T-helper 1 cell treated with Interleukin-12 subunit alpha and Interleukin-12 subunit beta and Interleukin-4 antibody, amounts not matched to agents 30 ng/mL and 1 ng/mL, for 36 hours (primary cell): ENCODE results near the gene PNKD. TPM values are rescaled to one million over a fixed set of nuclear protein-coding genes. Genes with fewer than 3 reads are reported as not detected.

Experiments used
- intact Hi-C: fragments of 100-400 bp; cut with micrococcal nuclease; formaldehyde crosslinking; loops from one replicate; pipeline ENCODE4 v1.15.1; 2024
- total RNA-seq: library from RNA; stranded (reverse); gene quantifications from 2 replicates; pipeline ENCODE4 v1.2.3, GENCODE V29; 2022

PNKD gene
- total RNA-seq, 1 donor from 2014 or later = 26.9 TPM

GRCh38 chr2:218256612-218257350 is 13.5 kb upstream of the PNKD start:
- intact Hi-C loops = loop anchor here (1.0 kb wide), 5 partner anchors 14 to 87 kb away; partner anchors contain the start of genes AAMP and PNKD

GRCh38 chr2:218257390-218257981 is 12.8 kb upstream of the PNKD start:
- intact Hi-C loops = loop anchor here (1.0 kb wide), 5 partner anchors 13 to 88 kb away; partner anchors contain the start of genes AAMP and PNKD

DNA sequence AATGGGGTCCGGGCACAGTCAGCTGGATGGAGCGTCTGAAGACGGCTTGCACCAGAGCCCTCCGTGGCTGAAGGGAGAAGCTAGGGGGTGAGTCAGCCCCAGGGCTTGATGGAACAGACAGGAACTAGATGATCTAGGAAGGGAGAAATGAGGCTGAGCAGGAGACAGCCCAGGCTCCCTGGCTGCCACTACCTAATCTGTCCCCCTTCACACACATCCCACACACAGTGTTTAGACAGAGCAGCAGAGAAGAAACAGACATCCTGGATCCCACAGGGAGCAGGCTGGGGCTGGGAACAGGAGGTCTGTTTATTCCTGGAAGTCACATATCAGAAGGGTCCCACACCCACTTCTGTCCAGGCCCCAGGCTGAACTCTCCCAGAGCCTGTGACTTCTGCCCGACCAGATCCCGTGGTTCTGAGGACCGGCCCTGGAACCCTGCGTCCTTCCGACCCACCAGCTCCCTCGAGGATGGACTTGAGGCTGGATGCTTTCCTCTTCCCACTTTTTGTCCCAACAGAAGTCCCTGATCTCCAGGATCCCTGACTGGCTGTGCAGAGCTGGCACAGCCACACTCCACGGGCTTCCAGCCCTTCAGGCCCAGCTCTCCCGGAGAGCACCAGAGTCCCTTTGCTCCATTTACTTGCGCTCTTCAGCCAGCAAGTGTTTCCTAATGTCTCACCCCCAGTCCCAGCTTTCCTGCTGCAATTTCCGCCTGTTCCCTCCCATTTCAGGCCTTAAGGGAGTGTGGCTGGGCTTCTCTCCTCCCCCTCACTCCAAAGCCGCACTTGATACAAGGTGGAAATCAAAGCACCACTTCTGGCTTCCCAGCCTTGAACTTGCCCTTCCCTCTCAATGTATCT is 11.0 kb upstream of the PNKD start:
- intact Hi-C loops = no loop called here

GRCh38 chr2:218260166-218260565 is 10.2 kb upstream of the PNKD start:
- intact Hi-C loops = no loop called here

DNA sequence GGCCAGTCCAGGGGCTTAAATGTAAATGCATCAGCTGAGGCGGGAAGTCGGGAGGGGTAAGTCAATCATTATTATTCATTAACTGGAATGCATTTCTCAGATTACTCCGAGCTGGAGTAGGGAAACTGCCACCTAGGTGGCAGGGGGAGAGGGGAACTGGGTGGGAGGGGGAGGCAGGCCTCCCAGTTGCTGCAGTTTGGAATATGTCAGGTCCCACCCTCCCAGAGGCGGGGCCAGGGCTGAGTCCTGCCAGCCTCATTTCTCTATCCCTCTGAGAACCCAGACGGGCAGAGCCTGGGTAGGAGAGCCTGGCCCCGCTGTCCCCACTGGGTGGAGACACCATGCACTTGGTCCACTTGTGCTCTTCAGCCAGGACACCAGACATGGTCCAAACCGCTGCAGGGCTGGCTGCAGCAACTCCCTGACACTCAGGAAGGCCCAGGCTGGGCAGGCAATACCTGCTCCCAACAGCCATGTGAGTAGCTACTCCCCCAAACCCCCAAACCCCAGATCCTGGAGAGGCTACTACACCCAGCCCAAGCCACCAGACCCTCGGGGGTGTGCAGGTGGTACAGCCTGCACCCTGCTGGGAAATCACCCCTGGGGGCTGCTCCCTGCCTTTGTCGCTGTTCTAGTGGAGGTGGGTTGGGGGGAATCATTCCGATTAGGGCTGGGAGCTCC is 9.4 kb upstream of the PNKD start, which contains the start of gene GPBAR1:
Gene GPBAR1, plus strand, starts transcription at position 274 of the 681 bp plus-strand sequence. CDS start 1,710 bp downstream, outside the sequence.
- intact Hi-C loops = no loop called here

DNA sequence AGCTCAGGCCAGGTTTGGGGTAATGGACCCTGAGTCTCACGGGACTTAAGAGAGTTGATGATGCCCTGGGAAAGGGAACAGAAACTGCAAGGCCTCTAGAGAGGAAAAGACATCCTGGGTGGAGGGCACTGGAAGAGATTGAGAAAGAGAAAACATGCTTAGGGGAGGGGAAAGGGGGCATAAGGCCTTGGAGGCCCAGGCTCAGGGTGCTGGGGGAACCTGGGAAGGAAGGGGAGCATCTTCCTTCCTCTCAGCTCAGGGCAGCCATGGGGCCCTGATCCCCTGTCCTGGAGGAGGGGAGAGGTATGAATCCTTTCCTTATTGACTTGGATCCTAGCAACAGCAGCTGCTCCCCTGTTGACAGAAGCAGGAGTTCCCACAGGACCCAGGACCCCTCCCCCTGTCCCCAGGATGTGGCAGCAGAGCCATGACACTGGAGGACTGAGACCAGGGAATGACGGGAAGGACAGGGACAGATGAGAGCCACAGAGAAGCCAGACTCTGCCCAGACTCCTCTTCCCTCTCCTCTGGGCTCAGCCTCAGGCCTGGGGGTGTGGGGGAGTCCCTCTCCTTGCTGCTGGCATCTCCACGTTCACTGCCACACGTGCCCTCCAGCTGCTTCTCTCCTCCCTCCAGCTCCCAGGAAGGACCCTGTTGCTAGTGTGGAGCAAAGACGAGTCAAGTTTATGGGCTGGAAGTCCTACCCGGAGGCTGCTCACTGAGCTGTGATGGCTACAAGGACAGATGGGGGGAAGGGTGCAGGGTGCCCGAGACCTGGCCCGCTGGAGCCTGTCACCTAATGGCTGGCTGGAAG is 8.7 kb upstream of the PNKD start:
- intact Hi-C loops = no loop called here

DNA sequence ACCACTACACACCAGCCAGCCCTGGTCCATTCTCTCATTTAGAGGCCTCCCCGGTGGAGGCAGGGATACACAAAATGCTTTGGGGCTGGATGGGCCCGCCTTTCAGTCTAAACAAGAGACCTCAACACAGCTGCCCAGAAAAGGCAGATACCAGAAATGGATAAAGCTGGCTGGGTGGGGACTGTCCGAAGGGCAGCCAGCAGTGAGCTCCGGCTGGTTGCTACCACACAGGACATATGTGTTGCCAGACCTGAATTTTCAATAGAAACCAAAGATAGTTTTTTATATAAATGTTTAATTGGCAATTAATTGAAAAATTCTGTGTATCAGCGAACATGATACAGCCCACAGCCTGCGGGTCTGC is 8.1 kb upstream of the PNKD start:
- intact Hi-C loops = no loop called here

DNA sequence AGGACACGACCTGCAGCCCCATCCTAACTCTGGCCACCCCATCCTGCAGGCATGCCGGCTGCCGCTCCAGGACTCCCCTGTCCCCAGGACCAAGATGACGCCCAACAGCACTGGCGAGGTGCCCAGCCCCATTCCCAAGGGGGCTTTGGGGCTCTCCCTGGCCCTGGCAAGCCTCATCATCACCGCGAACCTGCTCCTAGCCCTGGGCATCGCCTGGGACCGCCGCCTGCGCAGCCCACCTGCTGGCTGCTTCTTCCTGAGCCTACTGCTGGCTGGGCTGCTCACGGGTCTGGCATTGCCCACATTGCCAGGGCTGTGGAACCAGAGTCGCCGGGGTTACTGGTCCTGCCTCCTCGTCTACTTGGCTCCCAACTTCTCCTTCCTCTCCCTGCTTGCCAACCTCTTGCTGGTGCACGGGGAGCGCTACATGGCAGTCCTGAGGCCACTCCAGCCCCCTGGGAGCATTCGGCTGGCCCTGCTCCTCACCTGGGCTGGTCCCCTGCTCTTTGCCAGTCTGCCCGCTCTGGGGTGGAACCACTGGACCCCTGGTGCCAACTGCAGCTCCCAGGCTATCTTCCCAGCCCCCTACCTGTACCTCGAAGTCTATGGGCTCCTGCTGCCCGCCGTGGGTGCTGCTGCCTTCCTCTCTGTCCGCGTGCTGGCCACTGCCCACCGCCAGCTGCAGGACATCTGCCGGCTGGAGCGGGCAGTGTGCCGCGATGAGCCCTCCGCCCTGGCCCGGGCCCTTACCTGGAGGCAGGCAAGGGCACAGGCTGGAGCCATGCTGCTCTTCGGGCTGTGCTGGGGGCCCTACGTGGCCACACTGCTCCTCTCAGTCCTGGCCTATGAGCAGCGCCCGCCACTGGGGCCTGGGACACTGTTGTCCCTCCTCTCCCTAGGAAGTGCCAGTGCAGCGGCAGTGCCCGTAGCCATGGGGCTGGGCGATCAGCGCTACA is 7.4 kb upstream of the PNKD start:
- intact Hi-C loops = no loop called here

GRCh38 chr2:218263817-218264641 is 6.3 kb upstream of the PNKD start:
- intact Hi-C loops = no loop called here

GRCh38 chr2:218264773-218265561 is 5.4 kb upstream of the PNKD start:
- intact Hi-C loops = no loop called here

DNA sequence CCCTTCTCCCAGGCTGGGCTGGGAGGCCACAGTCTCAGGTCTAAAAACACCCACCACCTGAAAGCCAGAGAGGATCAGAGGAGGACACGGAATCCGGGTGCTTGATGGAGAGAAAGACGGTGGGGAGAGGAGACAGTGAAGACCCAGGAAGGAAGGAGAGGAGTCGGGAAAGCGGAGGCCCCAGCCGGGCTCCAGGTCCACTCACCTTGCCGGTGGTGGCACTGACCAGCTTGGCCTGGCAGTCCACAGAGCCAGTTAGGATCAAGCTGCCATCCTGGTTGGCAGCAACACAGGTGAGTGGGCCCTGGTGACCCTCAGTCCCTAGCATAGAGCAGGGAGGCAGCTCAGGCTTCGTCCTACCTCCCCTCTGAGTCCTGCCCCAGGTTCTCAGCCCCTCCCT is 4.7 kb upstream of the PNKD start:
- intact Hi-C loops = no loop called here

GRCh38 chr2:218266316-218266979 is 3.9 kb upstream of the PNKD start:
- intact Hi-C loops = no loop called here

- intact Hi-C loops = no loop called here
Observed at GRCh38 chr2:218267259-218267658, 3.1 kb upstream of the PNKD start.

GRCh38 chr2:218270721-218271486 is 585 bp downstream of the PNKD start:
- intact Hi-C loops = loop anchor here (1.0 to 5.0 kb wide), 20 partner anchors 14 to 1859 kb away; partner anchors contain the start of genes ANKZF1, ARPC2, ATG9A and BCS1L

- intact Hi-C loops = loop anchor here (2.0 to 5.0 kb wide), 3 partner anchors 981 to 1774 kb away; partner anchors contain the start of genes CHPF, RPL37A, TMEM198 and TUBA4A
Observed at GRCh38 chr2:218271487-218271797, 1.1 kb downstream of the PNKD start.

GRCh38 chr2:218271865-218272530 is 1.7 kb downstream of the PNKD start:
- intact Hi-C loops = loop anchor here (1.0 to 5.0 kb wide), 9 partner anchors 20 to 1775 kb away; partner anchors contain the start of genes CATIP, CHPF, RPL37A and TMBIM1
